Fibroblast of lung (primary cell): ENCODE results near the gene HOXA7. TPM values are rescaled to one million over a fixed set of nuclear protein-coding genes. Genes with fewer than 3 reads are reported as not detected.

Experiments
- DNase-seq, 2 donors: peaks; one replicate each; pipeline versions ENCODE4 v3.0.0 to v3.0.0-alpha.2; 2010; ENCODE audit warnings: low read depth in 2 of 2
- H2AFZ ChIP-seq: 2 replicates; pipeline ENCODE4 v1.5.1; 2012; ENCODE audit warnings: low read length, control low read depth, inconsistent platforms
- H3K27ac ChIP-seq: 2 replicates; pipeline ENCODE4 v1.5.1; 2011; ENCODE audit warnings: low read length, control low read depth; ENCODE audit not compliant: insufficient read depth
- H3K27me3 ChIP-seq: 2 replicates; pipeline ENCODE4 v1.5.1; 2011; ENCODE audit warnings: mild to moderate bottlenecking, low read length; ENCODE audit not compliant: control insufficient read depth, insufficient read depth
- H3K36me3 ChIP-seq: 2 replicates; pipeline ENCODE4 v1.5.1; 2011; ENCODE audit warnings: low read length; ENCODE audit not compliant: control insufficient read depth, insufficient read depth
- H3K4me1 ChIP-seq: 2 replicates; pipeline ENCODE4 v1.5.1; 2011; ENCODE audit warnings: low read length; ENCODE audit not compliant: control insufficient read depth, insufficient read depth; ENCODE audit errors: extremely low read depth
- H3K4me2 ChIP-seq: 2 replicates; pipeline ENCODE4 v1.5.1; 2011; ENCODE audit warnings: low read length, control low read depth; ENCODE audit not compliant: insufficient read depth; ENCODE audit errors: extremely low read depth
- H3K4me3 ChIP-seq, 4 experiments: fragments of 200-600 bp in 1 of 4; sonication (generic) in 1 of 4; replicated peaks in 1 of 4; 2 replicates each; pipeline ENCODE4 v1.5.1; 2011 to 2016; ENCODE audit warnings: low read length in 4 of 4, low read depth in 3 of 4, mild to moderate bottlenecking in 3 of 4, control low read depth in 2 of 4, inconsistent platforms in 1 of 4, mixed read lengths in 1 of 4; ENCODE audit not compliant: insufficient read depth in 1 of 4; ENCODE audit errors: control extremely low read depth in 1 of 4
- H3K79me2 ChIP-seq: 2 replicates; pipeline ENCODE4 v1.5.1; 2012; ENCODE audit warnings: mild to moderate bottlenecking, low read length, inconsistent platforms; ENCODE audit not compliant: control insufficient read depth, insufficient read depth
- H3K9ac ChIP-seq: 2 replicates; pipeline ENCODE4 v1.5.1; 2011; ENCODE audit warnings: mild to moderate bottlenecking, low read length, control low read depth; ENCODE audit not compliant: insufficient read depth
- H3K9me3 ChIP-seq: 2 replicates; pipeline ENCODE4 v1.5.1; 2012; ENCODE audit warnings: low read depth, low read length; ENCODE audit not compliant: control insufficient read depth, insufficient read depth
- H4K20me1 ChIP-seq: 2 replicates; pipeline ENCODE4 v1.5.1; 2011; ENCODE audit warnings: low read length; ENCODE audit not compliant: control insufficient read depth, insufficient read depth; ENCODE audit errors: extremely low read depth
- CTCF ChIP-seq, 2 donors: IDR thresholded peaks in 1 of 2; conservative IDR thresholded peaks in 1 of 2; 1 replicate in 1 of 2; 2 replicates in 1 of 2; pipeline ENCODE4 v1.5.1; 2011 to 2012; ENCODE audit warnings: low read length in 2 of 2, control low read depth in 1 of 2, inconsistent platforms in 1 of 2, low read depth in 1 of 2, mild to moderate bottlenecking in 1 of 2
- EZH2 ChIP-seq: IDR thresholded peaks from 2 replicates; pipeline ENCODE4 v1.5.1; 2012; ENCODE audit warnings: low read length, control low read depth, mild to moderate bottlenecking; ENCODE audit errors: missing control alignments
- polyA plus RNA-seq, 2 donors: library from polyadenylated mRNA; depleted of rRNA in 1 of 2; stranded (reverse) in 1 of 2; unstranded in 1 of 2; fragments of >200 nt; gene quantifications; 2 replicates each; pipeline ENCODE4 v1.2.1, GENCODE V29; 2011 to 2012; ENCODE audit warnings: missing spikeins in 1 of 2
- total RNA-seq: library from RNA; depleted of rRNA; stranded (reverse); fragments of >200 nt; gene quantifications from 2 replicates; pipeline ENCODE4 v1.2.1, GENCODE V29; 2014

The HOXA7 gene
- total and polyA plus RNA-seq, 2 donors (not counting 1 experiment from before 2014, with no cell fraction given), result 1.2 to 5.3 TPM

GRCh38 chr7:27199849-27200760, 43.6 kb upstream of the HOXA7 start, which contains the start of gene HOXA13:
Gene HOXA13, minus strand, starts transcription at chr7:27200091. Its CDS starts 14 bp downstream, at chr7:27200077.
- Histone ChIP-seq H3K36me3 (no peaks in the 10 kb centered on the region), H3K4me3 (peak within 1 kb of the TSS in 1 of 4 experiments; percentile 27), H3K27ac (no peak within 1 kb of the TSS), H3K4me1 (peaks cover 2% of the 10 kb centered on the region), H3K4me2 (peak within 1 kb of the TSS; percentile 54), H3K9me3 (no peaks in the 10 kb centered on the region), H4K20me1 (no peaks in the 10 kb centered on the region), H3K79me2 (no peaks in the 10 kb centered on the region), H2AFZ (no peak within 1 kb of the TSS), H3K27me3 (peaks cover 78% of the 10 kb centered on the region), H3K9ac (no peak within 1 kb of the TSS)
- no peak for DNase-seq
- TF ChIP-seq EZH2, result no peak
- TF ChIP-seq CTCF (conservative IDR thresholded peaks at IDR 0.05 in 1 of 2, IDR thresholded peaks at IDR 0.05 in 1 of 2; ENCODE audit: low read depth in 1 of 2, low read length in 2 of 2), result no peak

- Histone ChIP-seq H3K79me2 (no peaks in the 10 kb centered on the region), H3K9ac (no peak overlapping the region), H3K27me3 (peaks cover 73% of the 10 kb centered on the region), H3K9me3 (no peaks in the 10 kb centered on the region), H3K4me3 (no peak overlapping the region), H3K27ac (no peak overlapping the region), H3K36me3 (no peaks in the 10 kb centered on the region), H4K20me1 (no peaks in the 10 kb centered on the region), H3K4me1 (no peaks in the 10 kb centered on the region), H2AFZ (no peak overlapping the region), H3K4me2 (no peak overlapping the region)
- no peak for DNase-seq
- TF ChIP-seq EZH2, result peak; percentile 84
- no peak for TF ChIP-seq CTCF (conservative IDR thresholded peaks at IDR 0.05 in 1 of 2, IDR thresholded peaks at IDR 0.05 in 1 of 2; ENCODE audit: low read depth in 1 of 2, low read length in 2 of 2)
These were observed 42.7 kb upstream of the HOXA7 start for GRCh38 chr7:27198871-27199801.
